A673 (cell line): ENCODE measurements around the gene KRT4.

ENCODE experiments used
- EZH2 ChIP-seq: fragments of 200-600 bp; sonication (generic); IDR thresholded peaks from 2 replicates; pipeline ENCODE4 v1.6.1; 2017; ENCODE audit warnings: borderline replicate concordance, low read depth, mild to moderate bottlenecking, mixed read lengths, antibody characterized with exemption, low read length; ENCODE audit not compliant: poor library complexity, severe bottlenecking
- TF ChIP-seq, protein P1 (sequence below): fragments of 300-800, 200-600 bp; sonication (generic); conservative IDR thresholded peaks from 2 replicates; pipeline ENCODE4 v1.5.1; 2017; ENCODE audit warnings: low read depth, mild to moderate bottlenecking, antibody characterized with exemption, low read length, moderate library complexity, mixed read lengths

DNA sequence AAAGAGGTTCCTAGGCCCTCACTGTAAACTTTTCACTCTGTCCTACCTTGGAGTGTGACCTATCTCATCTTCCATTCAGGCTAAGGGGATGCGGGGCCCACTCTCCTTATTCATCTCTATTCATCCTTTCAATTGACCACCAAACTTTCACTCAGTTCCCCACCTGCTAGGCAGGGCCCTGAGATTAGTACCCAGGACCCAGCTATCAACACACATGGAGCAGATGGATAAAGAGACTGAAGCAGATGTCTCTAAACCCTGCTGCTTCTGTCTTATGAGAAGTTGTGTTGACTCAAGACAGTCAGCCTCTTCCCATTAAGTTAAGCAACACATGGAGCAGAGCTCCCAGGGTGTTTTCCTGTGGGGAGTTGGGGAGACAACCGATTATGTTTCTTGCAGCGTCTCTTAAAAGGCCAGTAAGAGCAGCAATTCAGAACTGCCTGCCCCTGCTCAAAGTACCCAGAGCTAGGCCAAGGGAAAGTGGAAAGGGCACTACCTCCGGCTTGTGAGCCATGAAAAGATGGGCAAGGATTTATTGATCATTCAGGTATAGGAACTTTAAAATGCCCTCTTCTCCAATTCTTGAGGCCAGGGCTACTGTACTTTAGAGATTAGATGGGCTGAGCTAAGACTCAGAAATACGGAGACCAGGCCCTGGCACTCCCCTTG, 47.4 kb downstream of the KRT4 start:
- TF ChIP-seq, protein P1, sequence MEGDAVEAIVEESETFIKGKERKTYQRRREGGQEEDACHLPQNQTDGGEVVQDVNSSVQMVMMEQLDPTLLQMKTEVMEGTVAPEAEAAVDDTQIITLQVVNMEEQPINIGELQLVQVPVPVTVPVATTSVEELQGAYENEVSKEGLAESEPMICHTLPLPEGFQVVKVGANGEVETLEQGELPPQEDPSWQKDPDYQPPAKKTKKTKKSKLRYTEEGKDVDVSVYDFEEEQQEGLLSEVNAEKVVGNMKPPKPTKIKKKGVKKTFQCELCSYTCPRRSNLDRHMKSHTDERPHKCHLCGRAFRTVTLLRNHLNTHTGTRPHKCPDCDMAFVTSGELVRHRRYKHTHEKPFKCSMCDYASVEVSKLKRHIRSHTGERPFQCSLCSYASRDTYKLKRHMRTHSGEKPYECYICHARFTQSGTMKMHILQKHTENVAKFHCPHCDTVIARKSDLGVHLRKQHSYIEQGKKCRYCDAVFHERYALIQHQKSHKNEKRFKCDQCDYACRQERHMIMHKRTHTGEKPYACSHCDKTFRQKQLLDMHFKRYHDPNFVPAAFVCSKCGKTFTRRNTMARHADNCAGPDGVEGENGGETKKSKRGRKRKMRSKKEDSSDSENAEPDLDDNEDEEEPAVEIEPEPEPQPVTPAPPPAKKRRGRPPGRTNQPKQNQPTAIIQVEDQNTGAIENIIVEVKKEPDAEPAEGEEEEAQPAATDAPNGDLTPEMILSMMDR = no peak
- TF ChIP-seq EZH2 = no peak
